Stimulated activated CD8-positive, alpha-beta memory T cell treated with anti-CD3 and anti-CD28 coated beads, Interleukin-7, amount 100 ng/mL, for 1 hour (primary cell): Measurements from ENCODE around the gene DIAPH1.

Source experiments
- DNase-seq, 2 donors: peaks; one replicate each; pipeline ENCODE4 v3.0.0-alpha.2; 2020; ENCODE audit warnings: low read depth in 2 of 2

DIAPH1 gene

DNA sequence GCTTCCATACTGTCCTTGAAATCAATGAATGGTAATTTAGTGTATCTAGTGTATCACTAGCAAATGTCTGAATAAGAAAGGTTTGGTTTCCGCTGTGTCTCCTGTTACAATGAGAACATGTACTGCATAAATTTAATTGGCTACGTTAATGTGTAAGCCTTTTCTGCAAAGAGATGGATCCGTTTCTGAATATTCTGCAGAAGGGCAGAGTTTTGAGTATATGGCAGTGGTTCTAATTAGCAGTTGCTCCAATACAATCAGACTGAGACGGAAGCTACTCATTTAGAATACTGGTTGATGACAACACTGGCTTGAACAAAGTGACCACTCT is 134.5 kb downstream of the DIAPH1 start:
- DNase-seq: no peak

DNA sequence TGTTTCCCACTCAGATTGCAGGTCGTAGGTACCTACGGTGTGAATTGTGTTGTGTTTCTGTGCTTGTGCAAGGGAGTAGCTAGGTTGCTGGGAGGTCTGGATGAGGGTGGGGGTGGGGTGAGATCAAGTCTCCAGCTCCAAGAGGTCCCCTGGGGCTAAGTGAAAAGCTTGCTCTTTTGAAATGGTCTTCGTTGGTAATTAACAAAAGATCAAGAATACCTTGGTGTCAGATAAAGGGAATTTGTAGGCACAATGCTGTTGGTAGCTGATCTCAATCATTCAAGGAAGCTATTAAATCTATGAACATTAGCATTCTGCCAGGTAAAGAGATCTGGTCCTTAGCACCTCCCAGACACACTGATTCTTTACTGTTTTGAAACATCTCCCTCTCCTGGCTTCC is 134.9 kb downstream of the DIAPH1 start:
- DNase-seq: no peak

DNA sequence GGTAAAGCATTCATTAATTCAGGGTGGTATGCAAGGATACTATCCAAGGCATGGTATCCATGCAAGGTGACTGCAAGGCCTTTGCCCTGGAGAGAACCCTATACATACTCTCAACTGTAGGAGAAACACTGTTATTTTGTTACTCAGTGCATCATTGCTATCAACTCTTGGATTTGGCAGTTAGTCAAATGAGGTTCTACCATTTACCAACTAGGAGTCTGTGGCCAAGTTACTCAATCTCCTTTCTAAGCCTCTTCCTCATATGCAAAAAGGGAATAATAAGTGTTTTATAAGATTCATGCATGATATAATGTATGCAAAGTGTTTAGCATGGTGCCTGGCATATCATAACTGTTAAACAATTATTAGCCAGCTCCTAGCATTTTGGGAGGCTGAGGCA is 139.0 kb downstream of the DIAPH1 start:
- DNase-seq: no peak

- no peak for DNase-seq
These were observed 140.4 kb downstream of the DIAPH1 start for GRCh38 chr5:141478321-141478945.

DNA sequence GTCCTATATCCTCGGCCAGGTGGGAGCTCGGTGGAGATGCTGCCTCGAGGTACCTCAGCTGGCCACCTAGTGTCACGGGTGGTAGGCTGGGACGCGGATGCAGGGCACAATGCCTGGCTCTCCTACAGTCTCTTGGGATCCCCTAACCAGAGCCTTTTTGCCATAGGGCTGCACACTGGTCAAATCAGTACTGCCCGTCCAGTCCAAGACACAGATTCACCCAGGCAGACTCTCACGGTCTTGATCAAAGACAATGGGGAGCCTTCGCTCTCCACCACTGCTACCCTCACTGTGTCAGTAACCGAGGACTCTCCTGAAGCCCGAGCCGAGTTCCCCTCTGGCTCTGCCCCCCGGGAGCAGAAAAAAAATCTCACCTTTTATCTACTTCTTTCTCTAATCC is 141.0 kb downstream of the DIAPH1 start:
- DNase-seq: no peak

DNA sequence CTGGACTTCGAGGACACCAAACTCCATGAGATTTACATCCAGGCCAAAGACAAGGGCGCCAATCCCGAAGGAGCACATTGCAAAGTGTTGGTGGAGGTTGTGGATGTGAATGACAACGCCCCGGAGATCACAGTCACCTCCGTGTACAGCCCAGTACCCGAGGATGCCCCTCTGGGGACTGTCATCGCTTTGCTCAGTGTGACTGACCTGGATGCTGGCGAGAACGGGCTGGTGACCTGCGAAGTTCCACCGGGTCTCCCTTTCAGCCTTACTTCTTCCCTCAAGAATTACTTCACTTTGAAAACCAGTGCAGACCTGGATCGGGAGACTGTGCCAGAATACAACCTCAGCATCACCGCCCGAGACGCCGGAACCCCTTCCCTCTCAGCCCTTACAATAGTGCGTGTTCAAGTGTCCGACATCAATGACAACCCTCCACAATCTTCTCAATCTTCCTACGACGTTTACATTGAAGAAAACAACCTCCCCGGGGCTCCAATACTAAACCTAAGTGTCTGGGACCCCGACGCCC is 141.7 kb downstream of the DIAPH1 start:
- DNase-seq: no peak

- no peak for DNase-seq
These were observed 142.5 kb downstream of the DIAPH1 start for GRCh38 chr5:141476132-141476911.

DNA sequence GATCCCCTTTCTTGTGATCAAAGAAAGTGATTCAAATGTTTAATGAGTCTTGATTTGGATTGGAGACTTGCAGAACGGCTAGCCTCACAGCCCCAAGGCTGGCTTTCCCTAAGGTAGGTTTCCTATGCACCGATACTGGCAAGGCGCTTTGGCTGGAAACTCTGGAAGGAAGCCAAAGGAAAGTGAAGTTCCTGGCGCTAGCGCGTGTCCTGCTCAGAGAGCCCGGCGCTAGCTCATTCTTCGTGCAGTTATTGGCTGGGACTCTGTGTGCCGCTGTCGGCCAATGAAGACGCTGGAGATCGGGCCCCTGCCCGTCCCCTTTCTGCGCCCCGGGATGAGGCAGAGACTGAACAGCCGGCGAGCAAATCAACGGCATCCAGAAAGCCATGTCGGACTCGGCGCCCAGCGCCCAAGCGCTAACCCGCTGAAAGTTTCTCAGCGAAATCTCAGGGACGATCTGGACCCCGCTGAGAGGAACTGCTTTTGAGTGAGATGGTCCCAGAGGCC is 143.1 kb downstream of the DIAPH1 start, which contains the start of gene PCDHGC3:
Gene PCDHGC3 (plus strand): TSS at position 342 of the 507 bp plus-strand sequence. CDS start 151 bp downstream, at position 493.
- DNase-seq: no peak

- no peak for DNase-seq
These were observed 153.4 kb downstream of the DIAPH1 start for GRCh38 chr5:141465351-141465750.
